ENCODE results near the gene DYRK1A. TPM values are rescaled to one million over a fixed set of nuclear protein-coding genes. Genes with fewer than 3 reads are reported as not detected.

DYRK1A gene
- total RNA-seq, 1 experiment from 2014 or later: 49.3 TPM

DNA sequence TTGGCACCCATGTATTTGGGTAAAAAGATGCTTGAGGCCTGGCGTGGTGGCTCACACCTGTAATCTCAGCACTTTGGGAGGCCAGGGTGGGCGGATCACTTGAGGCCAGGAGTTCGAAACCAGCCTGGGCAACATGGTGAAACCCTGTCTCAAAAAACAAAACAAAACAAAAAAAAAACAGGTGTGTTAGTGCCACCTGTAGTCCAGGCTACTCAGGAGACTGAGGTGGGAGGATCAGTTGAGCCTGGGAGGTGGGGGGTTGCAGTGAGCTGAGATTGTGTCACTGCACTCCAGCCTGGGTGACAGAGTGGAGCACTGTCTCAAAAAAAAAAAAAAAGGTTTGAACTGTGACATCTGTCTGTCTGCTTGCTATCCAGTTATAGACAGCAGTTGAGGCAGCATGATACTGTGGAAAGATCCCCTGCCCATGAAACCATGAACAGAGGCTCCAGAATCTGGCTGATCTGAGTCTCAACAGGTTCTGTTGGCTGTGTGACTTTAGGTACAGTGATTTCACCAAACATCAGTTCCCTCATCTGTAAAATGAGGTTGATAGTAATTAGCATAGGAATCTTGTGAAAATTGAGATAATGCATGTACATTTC is 5.7 kb downstream of the DYRK1A start:
- intact Hi-C loops (cut with micrococcal nuclease): no loop called here
- ATAC-seq: no peak
- no peak overlapping the region for H2AFZ ChIP-seq (ENCODE audit: low read depth, low read length, poor library complexity, severe bottlenecking)
- H3K9me3 ChIP-seq (ENCODE audit: control insufficient read depth in 1 of 2, insufficient read depth in 1 of 2, low read depth in 1 of 2, low read length in 2 of 2): no peaks in the 10 kb centered on the region
- H3K27me3 ChIP-seq (ENCODE audit: insufficient read depth, low read length): no peaks in the 10 kb centered on the region
- H3K36me3 ChIP-seq (ENCODE audit: control insufficient read depth in 1 of 2, insufficient read depth in 2 of 2, low read length in 2 of 2): no peaks in the 10 kb centered on the region
- no peak for DNase-seq (ENCODE audit: low read depth, low spot score)
- peaks cover 30% of the 10 kb centered on the region; the same call in 1 of the 2 replicates for H4K20me1 ChIP-seq (ENCODE audit: insufficient read depth)
- ChIA-PET RAD21 (ENCODE audit: low non-redundant PET in 1 of 2, low total read pairs in 2 of 2, uncharacterized antibody in 2 of 2, unreplicated experiment in 2 of 2) (interaction anchor here in 1 of 2 experiments (0.7 kb wide), 1 partner anchor 90 kb away, joined by 4 read pairs; no protein-coding TSS in a partner anchor), CTCF (no interaction called here), POLR2A (interaction anchor here (0.7 kb wide), 1 partner anchor 41 kb away, joined by 3 read pairs; no protein-coding TSS in a partner anchor)
- H3K4me2 ChIP-seq (ENCODE audit: low read length): no peak overlapping the region
- H3K79me2 ChIP-seq (ENCODE audit: insufficient read depth, low read length): peaks cover 97% of the 10 kb centered on the region
- no TSS peak for BruUV-seq (replicated peaks)
- H3K27ac ChIP-seq (ENCODE audit: low read depth, low read length): no peak overlapping the region
- H3K9me2 ChIP-seq (ENCODE audit: insufficient read depth): no peaks in the 10 kb centered on the region; the same call in 1 of the 2 replicates
- H3K9ac ChIP-seq (ENCODE audit: low read length): no peak overlapping the region
- H3K4me1 ChIP-seq (ENCODE audit: control insufficient read depth in 1 of 2, insufficient read depth in 2 of 2, low read length in 2 of 2): peaks cover 42 to 68% of the 10 kb centered on the region in 2 experiments
- TF ChIP-seq, protein P1, sequence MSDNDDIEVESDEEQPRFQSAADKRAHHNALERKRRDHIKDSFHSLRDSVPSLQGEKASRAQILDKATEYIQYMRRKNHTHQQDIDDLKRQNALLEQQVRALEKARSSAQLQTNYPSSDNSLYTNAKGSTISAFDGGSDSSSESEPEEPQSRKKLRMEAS (IDR thresholded peaks at IDR 0.05): no peak
- no peak for TF ChIP-seq SP1 (IDR thresholded peaks at IDR 0.05; ENCODE audit: low read depth)
- TF ChIP-seq, protein P2, sequence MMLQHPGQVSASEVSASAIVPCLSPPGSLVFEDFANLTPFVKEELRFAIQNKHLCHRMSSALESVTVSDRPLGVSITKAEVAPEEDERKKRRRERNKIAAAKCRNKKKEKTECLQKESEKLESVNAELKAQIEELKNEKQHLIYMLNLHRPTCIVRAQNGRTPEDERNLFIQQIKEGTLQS (IDR thresholded peaks at IDR 0.05): no peak
- no peak for TF ChIP-seq SRF (IDR thresholded peaks at IDR 0.05; ENCODE audit: low read depth)
- TF ChIP-seq FOSL1 (IDR thresholded peaks at IDR 0.05; ENCODE audit: low read depth): no peak
- TF ChIP-seq ZNF274 (IDR thresholded peaks at IDR 0.05; ENCODE audit: low read depth, low read length): no peak
- no peak for TF ChIP-seq EGR1 (IDR thresholded peaks at IDR 0.05; ENCODE audit: low read depth)
- no peak for TF ChIP-seq TCF7L2 (IDR thresholded peaks at IDR 0.05; ENCODE audit: borderline replicate concordance, extremely low read depth, insufficient read depth, insufficient read length)
- no peak for TF ChIP-seq RAD21 (IDR thresholded peaks at IDR 0.05; ENCODE audit: low read depth)
- TF ChIP-seq ZFX (IDR thresholded peaks at IDR 0.05): no peak
- no peak for TF ChIP-seq EZH2phosphoT487 (IDR thresholded peaks at IDR 0.05; ENCODE audit: borderline replicate concordance)
- no peak for TF ChIP-seq CBX3 (IDR thresholded peaks at IDR 0.05; ENCODE audit: low read depth)
- no peak overlapping the region for H3K4me3 ChIP-seq (replicated peaks in 1 of 2; ENCODE audit: low read depth in 1 of 2, low read length in 2 of 2)
